CD4-positive, alpha-beta T cell treated with Interferon alpha-2 for 1 hour (primary cell): ENCODE measurements around the gene TASOR2.

Source experiments
- DNase-seq, 2 donors: peaks; one replicate each; pipeline ENCODE4 v3.0.0-alpha.2; 2020 to 2022

Gene TASOR2

GRCh38 chr10:5684971-5685763 is 529 bp downstream of the TASOR2 start:
- peak; percentile 48 to 64 for DNase-seq

GRCh38 chr10:5685764-5686240 is 1.2 kb downstream of the TASOR2 start:
- DNase-seq: no peak

GRCh38 chr10:5688587-5688986 is 3.9 kb downstream of the TASOR2 start:
- no peak for DNase-seq

- DNase-seq: no peak
Observed at GRCh38 chr10:5691786-5692185, 7.1 kb downstream of the TASOR2 start.

GRCh38 chr10:5692461-5693358 is 8.1 kb downstream of the TASOR2 start:
- peak; percentile 63 to 70 for DNase-seq

- DNase-seq: no peak
Observed at GRCh38 chr10:5694573-5694972, 9.9 kb downstream of the TASOR2 start.

- no peak for DNase-seq
Observed at GRCh38 chr10:5697342-5697741, 12.7 kb downstream of the TASOR2 start.

GRCh38 chr10:5698062-5698461 is 13.4 kb downstream of the TASOR2 start:
- DNase-seq: no peak

- DNase-seq: no peak
Observed at GRCh38 chr10:5708356-5708755, 23.7 kb downstream of the TASOR2 start.

- DNase-seq: no peak
Observed at GRCh38 chr10:5709865-5710264, 25.2 kb downstream of the TASOR2 start.

GRCh38 chr10:5710859-5711258 is 26.2 kb downstream of the TASOR2 start:
- no peak for DNase-seq

- DNase-seq: peak in 1 of 2 donors; percentile 19
Observed at GRCh38 chr10:5711642-5712041, 27.0 kb downstream of the TASOR2 start.

- DNase-seq: no peak
Observed at GRCh38 chr10:5719546-5719945, 34.9 kb downstream of the TASOR2 start.

GRCh38 chr10:5720182-5720581 is 35.5 kb downstream of the TASOR2 start:
- no peak for DNase-seq

- no peak for DNase-seq
Observed at GRCh38 chr10:5723692-5724091, 39.1 kb downstream of the TASOR2 start.

- no peak for DNase-seq
Observed at GRCh38 chr10:5730766-5731165, 46.1 kb downstream of the TASOR2 start.

GRCh38 chr10:5731559-5731958 is 46.9 kb downstream of the TASOR2 start:
- no peak for DNase-seq

GRCh38 chr10:5732141-5732540 is 47.5 kb downstream of the TASOR2 start:
- no peak for DNase-seq
